ENCODE measurements around the gene APMAP. TPM values are rescaled to one million over a fixed set of nuclear protein-coding genes. Genes with fewer than 3 reads are reported as not detected.
"Not testable (repeated sequence)": the region's sequence is repeated elsewhere in the genome, so short reads cannot be mapped to it uniquely, and the experiment has no call there.

Gene APMAP
- total RNA-seq, 1 experiment from 2014 or later: 132 TPM

DNA sequence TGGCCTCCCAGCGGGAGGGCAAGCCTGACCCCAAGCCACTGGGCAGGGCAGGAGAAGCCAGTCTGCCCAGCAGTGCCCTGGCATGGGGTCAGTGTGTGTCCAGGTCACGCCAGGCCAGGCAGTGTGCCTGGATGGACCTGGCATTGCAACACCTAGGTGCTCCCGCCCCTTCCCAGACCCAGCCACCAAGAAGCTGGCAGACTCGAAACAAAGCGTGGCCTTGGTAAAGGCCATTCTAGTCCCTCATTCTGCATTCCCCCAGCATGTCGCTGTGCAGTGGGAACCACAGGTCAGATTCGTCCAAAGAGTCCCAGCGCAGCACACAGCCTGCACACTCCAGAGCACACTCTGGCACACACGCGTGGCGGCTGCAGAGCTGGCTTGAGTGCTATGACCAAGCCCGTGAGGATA lies 19.3 kb upstream of the APMAP start:
- in situ Hi-C loops (cut with HindIII; ENCODE audit: low pct_unique_long_range_greater_than_20kb, low sequenced_read_pairs): no loop called here
- DNase-seq (ENCODE audit: low read depth): no peak

GRCh38 chr20:25011261-25011660 lies 18.7 kb upstream of the APMAP start:
- DNase-seq (ENCODE audit: low read depth): no peak
- in situ Hi-C loops (cut with HindIII; ENCODE audit: low pct_unique_long_range_greater_than_20kb, low sequenced_read_pairs): no loop called here

GRCh38 chr20:25009218-25010145 lies 16.9 kb upstream of the APMAP start:
- in situ Hi-C loops (cut with HindIII; ENCODE audit: low pct_unique_long_range_greater_than_20kb, low sequenced_read_pairs): no loop called here
- no peak for DNase-seq (ENCODE audit: low read depth)

- in situ Hi-C loops (cut with HindIII; ENCODE audit: low pct_unique_long_range_greater_than_20kb, low sequenced_read_pairs): no loop called here
- no peak for DNase-seq (ENCODE audit: low read depth)
Measured at GRCh38 chr20:25008388-25009217, 16.1 kb upstream of the APMAP start.

DNA sequence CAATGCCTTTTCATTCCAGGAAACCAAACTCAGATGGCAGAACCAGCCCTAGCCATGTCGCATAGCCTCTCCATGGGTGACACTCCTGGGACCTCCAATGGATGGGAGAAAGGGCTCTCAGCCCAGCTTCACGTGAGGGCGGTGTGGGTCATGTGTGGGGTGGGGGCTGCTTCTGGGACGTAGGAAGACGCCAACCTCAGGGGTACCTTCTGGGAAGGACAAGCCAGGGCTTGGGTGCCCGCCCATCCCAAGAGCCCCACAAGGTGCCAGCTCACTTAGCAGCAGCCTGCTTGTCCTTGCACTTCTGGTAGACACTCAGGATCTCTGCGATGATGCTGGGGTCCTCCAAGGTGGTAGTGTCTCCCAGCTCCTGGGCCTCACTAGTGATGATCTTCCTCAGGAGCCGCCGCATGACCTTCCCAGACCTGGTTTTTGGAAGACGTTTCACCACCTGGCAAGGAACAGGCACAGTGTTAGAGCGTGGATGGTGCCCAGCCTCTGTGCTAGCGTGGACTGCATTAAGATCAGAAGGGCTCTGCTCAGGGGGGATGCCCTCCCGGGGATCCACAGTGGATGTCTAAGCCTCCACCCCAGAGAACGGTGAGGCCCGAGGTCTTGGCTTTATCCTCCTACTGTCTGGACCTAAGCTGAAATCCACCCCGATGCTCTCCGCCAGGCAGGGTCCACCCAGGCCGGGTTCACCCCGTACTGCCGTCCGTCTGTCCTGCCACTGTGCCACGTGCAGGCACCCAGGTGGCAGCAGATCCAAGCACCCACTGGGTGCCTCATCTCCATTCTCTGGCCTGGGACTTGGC lies 15.1 kb upstream of the APMAP start:
- no peak for DNase-seq (ENCODE audit: low read depth)
- in situ Hi-C loops (cut with HindIII; ENCODE audit: low pct_unique_long_range_greater_than_20kb, low sequenced_read_pairs): no loop called here

- no peak for DNase-seq (ENCODE audit: low read depth)
- in situ Hi-C loops (cut with HindIII; ENCODE audit: low pct_unique_long_range_greater_than_20kb, low sequenced_read_pairs): no loop called here
Measured at GRCh38 chr20:25006431-25007167, 14.0 kb upstream of the APMAP start.

- DNase-seq (ENCODE audit: low read depth): no peak
- in situ Hi-C loops (cut with HindIII; ENCODE audit: low pct_unique_long_range_greater_than_20kb, low sequenced_read_pairs): no loop called here
Measured at GRCh38 chr20:25005661-25006060, 13.1 kb upstream of the APMAP start.

DNA sequence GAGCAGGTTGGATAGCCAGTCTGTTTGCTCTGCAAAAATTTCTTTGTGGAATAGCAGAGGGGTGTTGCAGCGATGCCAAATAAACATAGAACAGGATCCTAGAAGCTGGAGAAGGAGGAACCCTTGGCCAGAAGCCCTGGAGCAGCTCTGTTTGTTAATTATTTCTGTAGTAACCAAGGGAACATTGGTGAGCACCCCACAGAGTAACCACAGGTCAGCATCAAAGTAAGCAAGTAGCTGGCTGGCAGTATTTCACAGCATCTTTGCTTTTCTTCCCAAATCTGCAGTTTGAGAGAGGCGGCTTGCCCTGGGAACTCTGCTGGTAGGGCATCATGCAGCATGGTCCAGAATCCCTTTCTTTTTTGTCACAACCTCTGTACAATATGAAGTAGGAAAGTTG lies 12.7 kb upstream of the APMAP start:
- DNase-seq (ENCODE audit: low read depth): no peak
- in situ Hi-C loops (cut with HindIII; ENCODE audit: low pct_unique_long_range_greater_than_20kb, low sequenced_read_pairs): no loop called here

DNA sequence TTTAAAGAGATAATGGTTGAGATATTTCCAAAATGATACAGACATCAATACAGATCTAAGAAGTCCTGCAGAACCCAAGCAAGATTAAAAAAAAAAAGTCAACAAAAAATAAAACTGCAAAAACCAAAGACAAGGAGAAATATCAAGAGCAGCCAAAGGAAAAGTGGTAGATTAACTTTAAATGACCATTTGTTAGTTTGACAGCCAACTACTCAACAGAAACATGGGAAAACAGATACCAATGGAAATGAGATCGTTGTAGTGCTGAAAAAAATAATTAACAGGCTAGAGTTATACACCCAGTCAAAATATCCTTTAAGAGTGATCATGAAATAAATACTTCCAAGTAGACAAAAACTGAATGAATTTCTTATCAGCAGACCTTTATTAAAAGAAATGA lies 10.5 kb upstream of the APMAP start:
- DNase-seq (ENCODE audit: low read depth): no peak
- in situ Hi-C loops (cut with HindIII; ENCODE audit: low pct_unique_long_range_greater_than_20kb, low sequenced_read_pairs): no loop called here

- in situ Hi-C loops (cut with HindIII; ENCODE audit: low pct_unique_long_range_greater_than_20kb, low sequenced_read_pairs); DNase-seq (ENCODE audit: low read depth): not testable (repeated sequence)
Measured at GRCh38 chr20:25001323-25001722, 8.8 kb upstream of the APMAP start.

- in situ Hi-C loops (cut with HindIII; ENCODE audit: low pct_unique_long_range_greater_than_20kb, low sequenced_read_pairs): no loop called here
- DNase-seq (ENCODE audit: low read depth): peak; percentile 87
Measured at GRCh38 chr20:25000268-25000801, 7.8 kb upstream of the APMAP start.

DNA sequence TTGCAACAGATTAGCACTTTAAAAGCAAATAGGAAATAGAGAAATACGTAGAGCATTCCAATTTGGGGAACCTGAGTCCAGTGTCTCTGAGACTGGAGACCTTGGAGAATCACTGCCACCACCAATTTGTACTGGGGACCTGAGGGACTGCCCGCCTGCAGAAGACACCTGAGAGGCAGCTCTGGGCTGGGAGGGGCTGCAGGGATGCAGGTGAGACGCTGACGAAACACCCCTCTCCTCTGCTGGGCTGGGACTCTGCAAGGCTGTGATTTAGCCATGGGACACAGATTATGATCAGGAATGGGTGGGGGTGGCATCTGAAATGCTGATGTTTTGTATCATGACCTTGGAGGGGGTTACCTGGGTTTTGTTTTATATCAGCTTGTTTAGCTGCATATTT lies 7.0 kb upstream of the APMAP start:
- in situ Hi-C loops (cut with HindIII; ENCODE audit: low pct_unique_long_range_greater_than_20kb, low sequenced_read_pairs): no loop called here
- DNase-seq (ENCODE audit: low read depth): no peak

GRCh38 chr20:24998631-24999445 lies 6.3 kb upstream of the APMAP start:
- no peak for DNase-seq (ENCODE audit: low read depth)
- in situ Hi-C loops (cut with HindIII; ENCODE audit: low pct_unique_long_range_greater_than_20kb, low sequenced_read_pairs): no loop called here

DNA sequence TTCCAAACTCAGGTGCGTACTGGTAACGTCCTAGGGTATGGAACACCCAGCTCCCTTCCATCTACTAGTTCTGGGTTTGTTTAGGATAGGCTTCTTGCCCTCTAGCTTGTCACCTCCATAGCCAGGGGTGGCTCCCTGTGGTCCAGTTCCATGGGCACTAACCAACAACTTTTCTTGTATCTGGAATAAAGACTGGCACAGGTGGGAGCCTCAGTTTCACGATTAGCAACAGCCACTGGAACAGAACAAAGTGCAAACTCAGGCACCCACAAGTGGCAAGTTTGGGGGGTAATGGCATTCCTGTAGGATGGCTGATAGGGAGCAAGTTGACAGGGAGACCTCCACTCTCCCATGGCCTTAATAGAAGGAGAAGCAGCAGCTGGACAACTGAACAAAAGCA lies 5.6 kb upstream of the APMAP start:
- in situ Hi-C loops (cut with HindIII; ENCODE audit: low pct_unique_long_range_greater_than_20kb, low sequenced_read_pairs): no loop called here
- no peak for DNase-seq (ENCODE audit: low read depth)

DNA sequence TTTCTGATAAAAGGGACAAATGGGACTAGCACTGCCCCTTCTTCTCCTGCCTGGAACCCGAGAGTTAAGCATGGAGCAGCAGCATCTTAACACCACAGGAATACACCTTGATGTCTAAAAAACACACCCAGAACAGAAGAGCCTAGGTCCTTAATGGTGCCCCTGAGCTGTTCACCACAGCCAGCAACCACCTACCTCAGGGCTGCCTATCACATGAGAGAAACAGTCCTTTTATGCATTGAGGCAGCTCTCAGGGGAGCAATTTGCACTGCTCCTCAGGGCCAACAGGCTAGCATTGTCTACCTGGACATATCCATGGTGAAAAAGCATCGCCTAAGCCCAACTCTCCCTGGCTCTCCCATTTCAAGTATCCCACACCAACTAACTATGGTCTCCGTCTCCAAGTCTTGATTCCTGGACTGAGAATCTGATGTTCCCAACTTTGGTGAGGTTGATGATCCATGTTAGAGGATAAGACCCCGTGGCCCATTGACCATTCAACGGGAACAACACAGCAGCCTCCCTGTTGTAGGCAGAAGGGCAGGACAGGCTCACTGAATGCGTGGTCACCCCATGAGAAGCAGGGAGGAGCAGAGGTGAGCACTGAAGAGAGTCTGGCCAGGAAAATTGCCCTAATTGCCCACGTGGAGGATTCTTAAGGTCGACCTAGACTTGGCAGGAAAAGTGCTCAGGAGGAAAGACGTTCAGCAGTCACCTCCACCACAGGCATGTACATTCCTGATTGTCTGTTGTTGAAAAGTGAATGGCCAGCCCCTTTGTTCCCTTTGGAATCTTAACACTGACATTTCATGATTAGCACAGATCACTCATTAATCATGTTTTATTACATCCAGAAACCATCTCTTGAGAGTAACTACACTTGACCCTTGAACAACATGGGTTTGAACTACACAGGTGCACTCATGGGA lies 4.2 kb upstream of the APMAP start:
- in situ Hi-C loops (cut with HindIII; ENCODE audit: low pct_unique_long_range_greater_than_20kb, low sequenced_read_pairs): no loop called here
- no peak for DNase-seq (ENCODE audit: low read depth)

Measured in Caki2 (cell line).